Activated naive CD8-positive, alpha-beta T cell treated with anti-CD3 and anti-CD28 coated beads for 36 hours (primary cell): ENCODE results near the gene BIK. TPM values are rescaled to one million over a fixed set of nuclear protein-coding genes. Genes with fewer than 3 reads are reported as not detected.
A peak's percentile ranks its signal among the peaks of the same experiment; 100 is the strongest.

ENCODE experiments used
- DNase-seq: peaks from one replicate; pipeline ENCODE4 v3.0.0; 2021
- H3K27ac Mint-ChIP-seq: one replicate; pipeline ENCODE4 v1.8.0; 2022; ENCODE audit warnings: mild to moderate bottlenecking, moderate library complexity, mixed read lengths
- H3K27me3 Mint-ChIP-seq: one replicate; pipeline ENCODE4 v1.8.0; 2022; ENCODE audit warnings: mild to moderate bottlenecking, mixed read lengths
- H3K36me3 Mint-ChIP-seq: one replicate; pipeline ENCODE4 v1.8.0; 2021; ENCODE audit warnings: mild to moderate bottlenecking, mixed read lengths
- H3K4me1 Mint-ChIP-seq: one replicate; pipeline ENCODE4 v1.8.0; 2021; ENCODE audit warnings: mixed read lengths
- H3K4me3 Mint-ChIP-seq: one replicate; pipeline ENCODE4 v1.8.0; 2022; ENCODE audit warnings: mild to moderate bottlenecking, moderate library complexity, mixed read lengths
- H3K9me3 Mint-ChIP-seq: one replicate; pipeline ENCODE4 v1.8.0; 2022; ENCODE audit warnings: mixed read lengths
- total RNA-seq, 2 experiments: library from RNA; stranded (reverse); gene quantifications; one replicate each; pipeline ENCODE4 v1.2.3, GENCODE V29; 2021

The BIK gene
- 1 to 10 TPM; 2.2 to 3.3 TPM for total RNA-seq

DNA sequence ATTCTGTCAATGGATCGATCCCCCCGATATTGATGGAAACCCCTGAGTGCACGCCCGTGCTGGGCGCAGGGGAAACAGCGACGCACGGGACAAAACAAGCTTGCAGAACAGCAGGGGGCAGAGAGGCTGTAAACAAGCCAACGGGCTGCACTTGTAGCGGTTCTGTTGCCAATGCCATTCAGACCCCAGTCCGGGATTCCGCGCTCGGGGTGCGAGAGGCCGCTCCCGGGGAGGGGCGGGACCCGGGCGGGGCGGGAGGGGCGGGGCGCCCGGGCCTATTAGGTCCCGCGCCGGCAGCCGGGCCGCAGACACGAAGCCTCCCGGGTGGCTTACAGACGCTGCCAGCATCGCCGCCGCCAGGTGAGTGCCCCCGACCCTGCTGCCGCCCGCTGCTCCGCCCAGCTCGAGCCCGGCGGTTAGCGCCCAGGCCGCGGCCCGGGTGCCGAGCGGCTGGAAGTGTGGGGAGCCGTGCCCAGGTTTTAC is at the start of gene BIK:
Gene BIK (plus strand): TSS at position 307 of the 483 bp plus-strand sequence. CDS start 13,273 bp downstream, outside the sequence.
- DNase-seq = peak; percentile 24
- peaks cover 6% of the 10 kb centered on the region for H3K4me1 Mint-ChIP-seq
- peaks cover 3% of the 10 kb centered on the region for H3K27me3 Mint-ChIP-seq
- no peaks in the 10 kb centered on the region for H3K36me3 Mint-ChIP-seq
- peak within 1 kb of the TSS; percentile 68 for H3K4me3 Mint-ChIP-seq
- H3K9me3 Mint-ChIP-seq = no peaks in the 10 kb centered on the region
- no peak within 1 kb of the TSS for H3K27ac Mint-ChIP-seq

- H3K36me3 Mint-ChIP-seq = peaks cover 1% of the 10 kb centered on the region
- H3K27ac Mint-ChIP-seq = no peak overlapping the region
- no peak for DNase-seq
- H3K27me3 Mint-ChIP-seq = no peaks in the 10 kb centered on the region
- H3K9me3 Mint-ChIP-seq = no peaks in the 10 kb centered on the region
- no peak overlapping the region for H3K4me3 Mint-ChIP-seq
- no peaks in the 10 kb centered on the region for H3K4me1 Mint-ChIP-seq
Observed at GRCh38 chr22:43066134-43066533, 44.4 kb upstream of the BIK start.

DNA sequence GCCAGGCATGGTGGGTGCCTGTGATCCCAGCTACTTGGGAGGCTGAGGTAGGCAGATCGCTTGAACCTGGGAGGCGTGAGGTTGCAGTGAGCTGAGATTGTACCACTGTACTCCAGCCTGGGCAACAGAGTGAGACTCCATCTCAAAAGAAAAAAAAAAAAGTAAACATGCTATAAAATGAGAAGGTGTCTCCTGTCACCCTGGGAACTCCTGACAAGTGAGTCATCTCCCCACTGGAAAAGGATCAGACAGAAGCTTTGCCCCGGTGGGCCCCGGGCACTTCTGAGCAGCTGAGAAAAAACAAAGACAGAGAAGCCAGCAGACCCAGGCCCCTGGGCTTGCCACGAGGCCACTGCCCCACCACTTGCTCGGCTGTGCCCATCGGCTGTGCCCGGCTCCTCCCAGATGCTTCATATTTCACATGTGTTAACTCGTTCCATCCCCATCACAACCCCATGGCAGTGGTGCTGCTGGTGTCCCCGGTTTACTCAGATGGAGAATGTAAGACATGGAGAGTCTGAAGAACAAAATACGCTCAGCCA is 43.6 kb upstream of the BIK start:
- Mint-ChIP-seq H3K9me3 (no peaks in the 10 kb centered on the region), H3K36me3 (peaks cover 1% of the 10 kb centered on the region), H3K4me1 (no peaks in the 10 kb centered on the region), H3K27ac (no peak overlapping the region), H3K27me3 (no peaks in the 10 kb centered on the region), H3K4me3 (no peak overlapping the region)
- no peak for DNase-seq

DNA sequence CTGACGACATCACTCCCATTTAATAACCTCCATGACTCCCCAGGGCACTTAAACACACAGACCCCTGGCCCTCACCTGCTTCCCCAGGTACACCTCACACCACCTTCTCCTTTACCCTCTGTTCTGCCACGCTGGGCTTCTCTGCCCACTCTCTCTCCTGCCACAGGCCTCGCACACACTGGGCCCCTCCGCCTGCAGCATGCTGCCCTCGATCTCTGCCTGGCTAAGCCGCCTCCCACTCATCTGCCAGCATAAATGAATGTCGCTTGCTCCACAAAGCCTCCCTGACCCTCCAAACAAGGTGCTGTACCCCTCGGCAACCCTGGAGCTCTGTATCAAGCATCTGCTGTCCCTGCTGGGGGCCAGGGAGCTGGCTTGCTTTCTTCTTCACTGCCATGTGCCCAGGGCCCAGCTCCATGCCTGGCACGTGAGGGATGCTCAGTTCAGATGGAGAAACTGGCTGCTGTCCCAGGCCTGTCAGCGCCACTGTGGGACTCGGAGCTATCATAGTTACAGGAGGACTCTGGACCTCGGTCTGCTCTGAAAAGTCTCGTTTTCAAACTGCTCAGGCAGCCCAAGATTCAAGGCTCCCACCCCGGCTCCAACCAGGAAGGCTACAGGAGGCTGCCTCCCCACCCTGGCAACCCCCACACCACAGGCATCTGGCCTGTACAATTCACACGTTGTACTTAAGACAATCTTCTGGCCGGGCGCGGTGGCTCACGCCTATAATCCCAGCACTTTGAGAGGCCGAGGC is 33.3 kb upstream of the BIK start:
- no peak for DNase-seq
- Mint-ChIP-seq H3K27ac (no peak overlapping the region), H3K4me1 (peaks cover 3% of the 10 kb centered on the region), H3K27me3 (no peaks in the 10 kb centered on the region), H3K4me3 (no peak overlapping the region), H3K9me3 (no peaks in the 10 kb centered on the region), H3K36me3 (no peaks in the 10 kb centered on the region)

GRCh38 chr22:43078522-43078921 is 32.0 kb upstream of the BIK start:
- no peak for DNase-seq
- H3K27ac Mint-ChIP-seq = no peak overlapping the region

DNA sequence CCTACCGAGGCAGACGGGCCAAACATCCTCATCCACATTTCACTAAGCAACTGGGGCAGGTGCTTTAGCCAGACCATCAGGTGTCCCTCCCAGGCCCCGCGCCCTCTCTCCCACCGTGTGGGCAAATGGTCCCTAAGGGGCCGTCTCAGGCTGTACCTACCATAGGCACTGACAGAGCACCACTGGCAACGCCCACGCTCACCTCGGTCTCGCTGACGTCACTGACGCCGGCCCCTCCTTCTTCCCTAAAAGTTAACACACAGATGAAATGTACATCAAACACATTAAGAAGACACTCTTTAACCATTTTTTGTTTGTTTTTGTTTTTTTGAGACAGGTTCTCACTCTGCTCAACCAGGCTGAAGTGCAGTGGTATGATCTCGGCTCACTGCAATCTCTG is 30.8 kb upstream of the BIK start:
- Mint-ChIP-seq H3K4me1 (peaks cover 3% of the 10 kb centered on the region), H3K4me3 (no peak overlapping the region), H3K36me3 (no peaks in the 10 kb centered on the region), H3K27ac (no peak overlapping the region), H3K9me3 (no peaks in the 10 kb centered on the region), H3K27me3 (no peaks in the 10 kb centered on the region)
- no peak for DNase-seq

More at GRCh38 chr22:43078522-43078921, 32.0 kb upstream of the BIK start:
- Mint-ChIP-seq H3K9me3 (no peaks in the 10 kb centered on the region), H3K4me1 (peaks cover 3% of the 10 kb centered on the region), H3K27me3 (no peaks in the 10 kb centered on the region), H3K36me3 (no peaks in the 10 kb centered on the region), H3K4me3 (no peak overlapping the region)

- no peak for DNase-seq
- Mint-ChIP-seq H3K4me3 (no peak overlapping the region), H3K4me1 (peaks cover 3% of the 10 kb centered on the region), H3K27ac (no peak overlapping the region), H3K36me3 (no peaks in the 10 kb centered on the region), H3K27me3 (no peaks in the 10 kb centered on the region), H3K9me3 (no peaks in the 10 kb centered on the region)
Observed at GRCh38 chr22:43080616-43081015, 29.9 kb upstream of the BIK start.

DNA sequence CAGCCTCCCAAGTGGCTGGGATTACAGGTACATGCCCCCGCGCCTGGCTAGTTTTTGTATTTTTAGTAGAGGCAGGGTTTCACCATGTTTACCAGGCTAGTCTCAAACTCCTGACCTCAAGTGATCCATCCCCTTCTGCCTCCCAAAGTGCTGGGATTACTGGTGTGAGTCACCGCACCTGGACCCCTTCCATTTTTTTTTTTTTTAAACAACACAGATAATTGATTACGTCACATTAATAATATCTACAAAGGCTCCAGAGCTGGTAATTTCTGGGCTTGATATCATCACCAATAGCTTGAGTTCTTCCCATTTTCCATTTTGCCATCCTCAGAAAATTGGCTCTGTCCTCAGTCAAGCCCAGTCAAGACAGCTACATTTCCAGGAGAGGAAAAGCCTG is 28.6 kb upstream of the BIK start:
- Mint-ChIP-seq H3K4me3 (no peak overlapping the region), H3K27me3 (no peaks in the 10 kb centered on the region), H3K9me3 (no peaks in the 10 kb centered on the region), H3K36me3 (no peaks in the 10 kb centered on the region), H3K27ac (no peak overlapping the region), H3K4me1 (peaks cover 13% of the 10 kb centered on the region)
- no peak for DNase-seq

- H3K27me3 Mint-ChIP-seq = no peaks in the 10 kb centered on the region
- no peak for DNase-seq
- no peak overlapping the region for H3K4me3 Mint-ChIP-seq
- H3K36me3 Mint-ChIP-seq = no peaks in the 10 kb centered on the region
- H3K27ac Mint-ChIP-seq = no peak overlapping the region
- H3K9me3 Mint-ChIP-seq = no peaks in the 10 kb centered on the region
- peaks cover 19% of the 10 kb centered on the region for H3K4me1 Mint-ChIP-seq
Observed at GRCh38 chr22:43085658-43086606, 24.6 kb upstream of the BIK start.

DNA sequence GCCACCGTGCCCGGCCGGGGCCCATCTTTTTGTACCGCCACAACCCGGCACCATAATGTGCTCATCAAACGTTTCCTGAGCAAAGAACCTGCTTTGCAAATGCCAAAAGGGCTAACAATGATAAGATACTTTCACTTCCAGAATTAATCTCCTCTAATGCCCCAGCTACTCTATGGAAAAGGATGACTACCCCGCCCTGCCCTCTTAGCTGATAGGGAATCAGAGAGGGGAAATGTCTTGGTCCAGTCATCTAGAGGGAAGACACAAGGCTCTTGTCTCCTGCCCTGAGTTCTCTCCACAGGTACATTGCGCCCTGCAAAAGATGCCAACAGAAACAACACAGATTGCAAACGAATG is 21.9 kb upstream of the BIK start:
- Mint-ChIP-seq H3K36me3 (no peaks in the 10 kb centered on the region), H3K4me3 (peak overlapping the region; percentile 84)
- DNase-seq = peak; percentile 14

GRCh38 chr22:43088984-43089717 is 21.4 kb upstream of the BIK start, which contains the start of gene TTLL1:
Gene TTLL1, minus strand, starts transcription at chr22:43089391. Its CDS starts 13,805 bp downstream, at chr22:43075586.
- Mint-ChIP-seq H3K27me3 (no peaks in the 10 kb centered on the region), H3K27ac (peak within 1 kb of the TSS; percentile 94), H3K9me3 (no peaks in the 10 kb centered on the region), H3K36me3 (no peaks in the 10 kb centered on the region), H3K4me3 (peak within 1 kb of the TSS; percentile 84), H3K4me1 (peaks cover 19% of the 10 kb centered on the region)
- peak; percentile 95 for DNase-seq

More for the DNA sequence above, 21.9 kb upstream of the BIK start:
- Mint-ChIP-seq H3K9me3 (no peaks in the 10 kb centered on the region), H3K27ac (peak overlapping the region; percentile 94), H3K27me3 (no peaks in the 10 kb centered on the region), H3K4me1 (peaks cover 19% of the 10 kb centered on the region)

DNA sequence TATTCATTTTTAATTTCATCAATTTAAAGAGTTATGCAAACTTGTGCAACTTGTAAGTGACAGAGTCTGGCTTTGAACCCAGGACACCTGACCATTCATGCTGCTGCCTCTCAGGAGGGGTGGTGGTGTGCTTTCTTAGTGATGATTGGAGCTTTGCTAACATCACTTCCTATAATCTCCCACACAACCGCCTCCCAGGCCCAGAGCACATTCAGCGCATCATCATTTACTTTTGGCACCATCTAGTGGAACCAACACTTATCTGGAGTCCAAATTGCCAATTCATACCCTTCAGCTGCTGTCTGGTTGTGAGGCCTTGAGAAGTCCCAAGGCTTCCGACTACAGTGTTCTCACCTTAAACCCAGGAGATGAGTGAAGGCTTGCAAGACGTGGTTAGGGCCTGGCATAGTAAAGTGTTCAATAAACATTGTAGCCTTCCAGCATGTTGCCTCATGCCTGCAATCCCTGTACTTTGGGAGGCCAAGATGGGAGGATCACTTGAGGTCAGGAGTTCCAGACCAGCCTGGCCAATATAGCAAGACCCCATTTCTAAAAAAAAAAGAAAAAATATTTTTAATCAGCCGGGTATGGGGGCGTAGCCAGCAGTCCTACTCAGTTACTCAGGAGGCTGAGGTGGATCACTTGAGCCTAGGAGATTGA is 20.3 kb upstream of the BIK start:
- H3K27ac Mint-ChIP-seq = no peak overlapping the region
- peak overlapping the region; percentile 84 for H3K4me3 Mint-ChIP-seq
- peaks cover 19% of the 10 kb centered on the region for H3K4me1 Mint-ChIP-seq
- H3K36me3 Mint-ChIP-seq = no peaks in the 10 kb centered on the region
- H3K27me3 Mint-ChIP-seq = no peaks in the 10 kb centered on the region
- no peaks in the 10 kb centered on the region for H3K9me3 Mint-ChIP-seq
- peak; percentile 54 for DNase-seq

GRCh38 chr22:43092085-43092484 is 18.5 kb upstream of the BIK start:
- no peak overlapping the region for H3K27ac Mint-ChIP-seq
- no peak for DNase-seq
- peaks cover 8% of the 10 kb centered on the region for H3K9me3 Mint-ChIP-seq
- H3K27me3 Mint-ChIP-seq = no peaks in the 10 kb centered on the region
- H3K4me1 Mint-ChIP-seq = peaks cover 9% of the 10 kb centered on the region
- no peak overlapping the region for H3K4me3 Mint-ChIP-seq
- no peaks in the 10 kb centered on the region for H3K36me3 Mint-ChIP-seq

GRCh38 chr22:43094085-43094484 is 16.5 kb upstream of the BIK start:
- Mint-ChIP-seq H3K27ac (no peak overlapping the region), H3K4me3 (no peak overlapping the region), H3K4me1 (peaks cover 5% of the 10 kb centered on the region), H3K9me3 (peaks cover 8% of the 10 kb centered on the region), H3K36me3 (no peaks in the 10 kb centered on the region), H3K27me3 (no peaks in the 10 kb centered on the region)
- DNase-seq = no peak
